ENCODE data around the gene SUCLG2. TPM values are rescaled to one million over a fixed set of nuclear protein-coding genes. Genes with fewer than 3 reads are reported as not detected.

Gene SUCLG2
- total RNA-seq, 2 donors from 2014 or later, result 25.5 to 36.6 TPM

DNA sequence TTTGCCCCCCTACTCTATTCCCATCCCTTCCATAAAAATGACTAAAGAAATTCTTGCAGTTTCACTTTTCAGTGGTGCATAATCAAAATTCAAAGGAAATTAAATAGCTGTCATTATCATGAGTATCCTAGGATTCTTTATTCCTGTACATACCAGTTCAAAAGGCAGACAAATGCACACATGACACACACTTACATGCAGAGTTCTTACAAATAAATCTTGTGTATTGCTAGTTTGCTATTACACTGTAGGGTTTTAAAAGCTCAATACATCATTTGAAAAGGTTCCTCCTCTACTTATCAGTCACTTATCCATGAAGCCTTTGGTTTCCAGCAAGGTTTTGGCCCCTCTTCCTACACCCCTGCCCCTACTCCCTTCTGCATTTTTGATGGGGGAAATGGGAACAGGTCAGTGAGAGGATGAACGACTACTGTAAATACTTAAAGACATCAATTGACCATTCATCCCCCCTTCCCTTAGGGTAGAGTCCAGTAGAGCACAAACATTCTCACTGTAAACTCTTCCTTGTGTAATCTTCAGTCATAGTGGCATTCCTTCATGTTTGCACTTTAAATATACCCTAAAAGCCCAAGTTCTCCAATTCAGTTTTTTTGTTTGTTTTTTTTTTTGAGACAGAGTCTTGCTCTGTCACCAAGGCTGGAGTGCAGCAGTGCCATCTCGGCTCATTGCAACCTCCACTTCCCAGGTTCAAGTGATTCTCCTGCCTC lies 92.6 kb downstream of the SUCLG2 start:
- DNase-seq (ENCODE audit: low spot score) (no peak), ATAC-seq (ENCODE audit: insufficient number of reproducible peaks, low FRiP score, low read depth) (no peak)
- no peaks in the 10 kb centered on the region for H3K9me3 ChIP-seq
- H3K27me3 ChIP-seq (replicated peaks; ENCODE audit: insufficient read depth), result no peaks in the 10 kb centered on the region
- no peaks in the 10 kb centered on the region for H3K36me3 ChIP-seq
- no peak overlapping the region for H3K27ac ChIP-seq
- H3K4me1 ChIP-seq (ENCODE audit: control insufficient read depth in 1 of 2, low read depth in 2 of 2), result no peaks in the 10 kb centered on the region
- TF ChIP-seq, protein P1, sequence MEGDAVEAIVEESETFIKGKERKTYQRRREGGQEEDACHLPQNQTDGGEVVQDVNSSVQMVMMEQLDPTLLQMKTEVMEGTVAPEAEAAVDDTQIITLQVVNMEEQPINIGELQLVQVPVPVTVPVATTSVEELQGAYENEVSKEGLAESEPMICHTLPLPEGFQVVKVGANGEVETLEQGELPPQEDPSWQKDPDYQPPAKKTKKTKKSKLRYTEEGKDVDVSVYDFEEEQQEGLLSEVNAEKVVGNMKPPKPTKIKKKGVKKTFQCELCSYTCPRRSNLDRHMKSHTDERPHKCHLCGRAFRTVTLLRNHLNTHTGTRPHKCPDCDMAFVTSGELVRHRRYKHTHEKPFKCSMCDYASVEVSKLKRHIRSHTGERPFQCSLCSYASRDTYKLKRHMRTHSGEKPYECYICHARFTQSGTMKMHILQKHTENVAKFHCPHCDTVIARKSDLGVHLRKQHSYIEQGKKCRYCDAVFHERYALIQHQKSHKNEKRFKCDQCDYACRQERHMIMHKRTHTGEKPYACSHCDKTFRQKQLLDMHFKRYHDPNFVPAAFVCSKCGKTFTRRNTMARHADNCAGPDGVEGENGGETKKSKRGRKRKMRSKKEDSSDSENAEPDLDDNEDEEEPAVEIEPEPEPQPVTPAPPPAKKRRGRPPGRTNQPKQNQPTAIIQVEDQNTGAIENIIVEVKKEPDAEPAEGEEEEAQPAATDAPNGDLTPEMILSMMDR (IDR thresholded peaks at IDR 0.05), result no peak
- no peak overlapping the region for H3K4me3 ChIP-seq

DNA sequence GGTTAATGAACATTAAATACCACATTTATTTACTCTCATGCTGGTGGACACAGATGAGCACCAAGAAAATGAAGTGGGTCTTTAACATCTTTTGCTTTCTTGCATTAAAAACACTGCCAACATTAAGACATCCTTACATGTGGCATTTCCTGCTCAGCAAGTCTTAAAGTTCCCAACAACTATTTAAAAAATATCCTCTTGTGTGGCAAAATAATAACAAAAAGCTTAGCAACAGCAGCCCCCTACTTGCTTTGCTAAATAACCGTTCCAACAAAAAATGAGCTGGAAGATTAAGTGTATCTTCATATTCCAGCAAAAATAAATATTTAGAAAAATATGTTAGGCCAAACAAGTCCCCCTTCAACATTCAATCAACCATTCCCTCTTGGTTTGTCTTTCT lies 93.1 kb downstream of the SUCLG2 start:
- Histone ChIP-seq H3K4me3 (no peak overlapping the region), H3K9me3 (no peaks in the 10 kb centered on the region), H3K36me3 (no peaks in the 10 kb centered on the region), H3K27ac (no peak overlapping the region), H3K27me3 (replicated peaks; ENCODE audit: insufficient read depth) (no peaks in the 10 kb centered on the region), H3K4me1 (ENCODE audit: control insufficient read depth in 1 of 2, low read depth in 2 of 2) (no peaks in the 10 kb centered on the region)
- ATAC-seq (ENCODE audit: insufficient number of reproducible peaks, low FRiP score, low read depth) (no peak), DNase-seq (ENCODE audit: low spot score) (no peak)
- TF ChIP-seq, protein P1 (IDR thresholded peaks at IDR 0.05), result no peak

DNA sequence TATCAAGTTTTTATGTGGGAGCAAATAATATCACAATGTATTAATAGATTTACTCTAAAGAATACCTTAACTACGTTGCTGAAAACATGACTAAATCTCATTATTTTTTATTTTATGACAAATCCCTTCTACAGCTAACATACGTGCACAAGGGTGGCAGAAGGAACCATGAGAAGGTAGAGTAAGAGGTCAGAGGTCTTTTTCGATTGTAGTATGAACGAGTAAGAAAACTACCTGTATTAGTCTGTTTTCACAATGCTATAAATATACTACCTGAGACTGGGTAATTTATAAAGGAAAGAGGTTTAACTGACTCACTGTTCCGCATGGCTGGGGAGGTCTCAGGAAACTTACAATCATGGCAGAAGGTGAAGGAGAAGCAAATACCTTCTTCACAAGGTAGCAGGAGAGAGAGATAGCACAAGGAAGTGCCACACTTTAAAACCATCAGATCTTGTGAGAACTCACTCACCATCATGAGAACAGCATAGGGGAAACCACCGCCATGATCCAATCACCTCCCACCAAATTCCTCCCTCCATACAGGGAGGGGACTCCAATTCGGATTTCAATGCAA lies 95.3 kb downstream of the SUCLG2 start:
- H3K36me3 ChIP-seq, result no peaks in the 10 kb centered on the region
- H3K4me1 ChIP-seq (ENCODE audit: control insufficient read depth in 1 of 2, low read depth in 2 of 2), result no peaks in the 10 kb centered on the region
- ATAC-seq (ENCODE audit: insufficient number of reproducible peaks, low FRiP score, low read depth) (no peak), DNase-seq (ENCODE audit: low spot score) (no peak)
- no peak overlapping the region for H3K4me3 ChIP-seq
- H3K9me3 ChIP-seq, result no peaks in the 10 kb centered on the region
- H3K27ac ChIP-seq, result no peak overlapping the region
- TF ChIP-seq, protein P1 (IDR thresholded peaks at IDR 0.05), result no peak
- no peaks in the 10 kb centered on the region for H3K27me3 ChIP-seq (replicated peaks; ENCODE audit: insufficient read depth)

DNA sequence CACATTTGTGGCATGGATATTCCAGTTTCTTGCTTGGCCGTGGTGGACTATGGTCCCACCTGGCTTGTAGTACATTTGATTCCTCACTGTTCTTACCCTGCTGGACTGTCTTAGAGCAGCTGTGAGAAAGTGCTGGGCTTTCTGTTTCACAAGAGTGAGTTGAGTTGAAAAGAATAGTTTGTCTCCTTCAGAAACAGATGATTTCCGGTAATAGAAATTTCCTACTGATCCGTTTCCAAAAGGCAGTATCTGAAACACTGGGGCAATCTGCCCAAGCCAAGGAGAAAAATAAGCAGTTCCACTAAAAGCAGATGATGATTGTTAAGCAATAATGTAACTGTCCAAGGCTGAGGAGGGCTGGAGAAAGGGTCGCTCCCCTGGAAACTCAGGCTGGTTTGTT lies 96.0 kb downstream of the SUCLG2 start:
- H3K4me1 ChIP-seq (ENCODE audit: control insufficient read depth in 1 of 2, low read depth in 2 of 2), result no peaks in the 10 kb centered on the region
- ATAC-seq (ENCODE audit: insufficient number of reproducible peaks, low FRiP score, low read depth), result no peak
- no peak overlapping the region for H3K4me3 ChIP-seq
- no peaks in the 10 kb centered on the region for H3K27me3 ChIP-seq (replicated peaks; ENCODE audit: insufficient read depth)
- H3K27ac ChIP-seq, result no peak overlapping the region
- TF ChIP-seq, protein P1 (IDR thresholded peaks at IDR 0.05), result no peak
- H3K9me3 ChIP-seq, result no peaks in the 10 kb centered on the region
- H3K36me3 ChIP-seq, result no peaks in the 10 kb centered on the region
- DNase-seq (ENCODE audit: low spot score), result no peak

DNA sequence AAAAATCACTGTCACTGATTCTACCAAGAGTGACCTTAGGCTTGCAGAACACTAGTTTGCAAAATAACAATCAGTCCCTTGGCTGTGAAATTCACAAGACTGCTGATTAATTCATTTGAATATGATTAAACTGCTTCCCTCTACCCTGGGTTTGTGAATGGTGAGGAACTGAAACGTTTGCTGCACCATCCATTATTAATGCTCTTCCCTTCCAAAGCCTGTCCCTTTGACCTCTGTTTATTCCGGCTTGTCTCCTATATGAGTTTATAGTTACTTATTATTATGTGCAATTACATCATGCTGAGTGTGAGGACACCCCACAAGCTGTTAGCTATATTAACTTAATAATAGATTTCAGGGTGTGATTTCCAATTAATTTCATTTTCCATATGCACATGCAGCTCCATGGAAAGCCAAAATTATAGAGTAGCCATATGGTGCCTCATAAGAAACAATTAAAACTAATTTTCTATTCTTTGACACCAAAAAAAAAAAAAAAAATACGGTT lies 96.5 kb downstream of the SUCLG2 start:
- no peak overlapping the region for H3K4me3 ChIP-seq
- no peak overlapping the region for H3K27ac ChIP-seq
- no peaks in the 10 kb centered on the region for H3K27me3 ChIP-seq (replicated peaks; ENCODE audit: insufficient read depth)
- TF ChIP-seq, protein P1 (IDR thresholded peaks at IDR 0.05), result no peak
- no peaks in the 10 kb centered on the region for H3K9me3 ChIP-seq
- no peaks in the 10 kb centered on the region for H3K4me1 ChIP-seq (ENCODE audit: control insufficient read depth in 1 of 2, low read depth in 2 of 2)
- no peak for DNase-seq (ENCODE audit: low spot score)
- no peak for ATAC-seq (ENCODE audit: insufficient number of reproducible peaks, low FRiP score, low read depth)
- H3K36me3 ChIP-seq, result no peaks in the 10 kb centered on the region

All from thoracic aorta (tissue), 2 donors.